HG03175 (cell line): ENCODE results near the gene HSPB6.

Experiments
- ATAC-seq: cut with Tn5 transposase; IDR thresholded peaks from one replicate; pipeline ENCODE4 v1.9.1; 2021; ENCODE audit warnings: mild to moderate bottlenecking, moderate library complexity; ENCODE audit not compliant: unreplicated experiment

HSPB6 gene

GRCh38 chr19:35767288-35768081 lies 10.7 kb upstream of the HSPB6 start:
- ATAC-seq, result no peak

DNA sequence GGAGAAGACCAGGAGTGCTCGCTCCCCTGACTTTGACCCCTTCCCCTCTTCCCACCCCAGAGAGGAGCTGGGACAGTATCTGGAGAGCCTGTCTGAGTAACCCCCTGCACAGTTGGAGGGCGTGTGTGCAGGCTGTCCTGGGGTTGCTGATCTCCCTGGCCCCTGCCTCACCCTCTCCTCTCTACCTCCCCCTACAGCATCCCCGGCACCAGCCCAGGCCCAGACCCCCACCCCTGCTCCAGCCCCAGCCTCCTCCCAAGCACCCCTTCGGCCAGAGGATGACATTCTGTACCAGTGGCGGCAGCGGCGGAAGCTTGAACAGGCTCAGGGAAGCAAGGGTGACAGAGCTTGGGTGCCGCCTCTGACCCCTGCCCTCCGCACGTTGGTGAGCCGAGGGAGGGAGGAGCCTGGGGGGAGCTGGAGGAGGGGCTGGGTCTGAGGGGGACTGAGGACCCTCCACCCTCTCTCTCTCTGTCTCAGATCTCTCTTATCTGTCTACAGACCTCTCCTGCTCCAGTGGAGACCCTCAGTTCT lies 9.8 kb upstream of the HSPB6 start:
- no peak for ATAC-seq

GRCh38 chr19:35764432-35765315 lies 7.8 kb upstream of the HSPB6 start:
- no peak for ATAC-seq

- ATAC-seq, result no peak
Observed at GRCh38 chr19:35760711-35761349, 4.0 kb upstream of the HSPB6 start.

- ATAC-seq, result no peak
Observed at GRCh38 chr19:35759697-35760096, 2.9 kb upstream of the HSPB6 start.

- peak; percentile 98 for ATAC-seq
Observed at GRCh38 chr19:35757749-35758608, 1.1 kb upstream of the HSPB6 start, which contains the start of gene PROSER3. TSS of gene PROSER3 (plus strand) at chr19:35758176. CDS start at chr19:35758216, 40 bp downstream.

DNA sequence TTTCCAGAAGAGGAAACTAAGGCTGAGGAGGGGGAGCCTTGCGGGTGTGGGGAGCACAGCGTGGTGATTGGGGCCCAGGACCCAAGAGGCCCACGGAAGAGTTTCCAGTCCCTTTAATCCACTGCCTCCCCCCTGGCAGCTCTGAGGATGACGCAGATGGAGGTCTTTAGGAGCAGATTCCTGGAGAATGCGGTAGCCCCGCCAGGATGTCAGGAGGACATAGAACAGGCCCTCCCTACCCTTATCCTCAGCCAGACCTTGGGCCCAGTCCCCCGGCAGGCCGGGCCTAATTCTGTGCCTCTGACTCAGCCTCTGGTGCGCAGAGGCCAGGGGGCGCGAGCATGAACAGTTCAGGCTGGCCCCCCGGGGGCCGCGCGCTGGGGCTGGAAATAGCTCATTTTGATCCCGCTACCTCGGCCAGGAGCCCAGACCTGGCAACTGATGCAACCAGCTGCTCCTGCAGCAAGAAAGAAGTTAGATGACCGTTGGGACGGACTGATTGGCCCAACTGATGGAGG lies 461 bp upstream of the HSPB6 start:
- ATAC-seq, result peak; percentile 7

GRCh38 chr19:35755550-35756376 lies 1.1 kb downstream of the HSPB6 start:
- ATAC-seq, result no peak

DNA sequence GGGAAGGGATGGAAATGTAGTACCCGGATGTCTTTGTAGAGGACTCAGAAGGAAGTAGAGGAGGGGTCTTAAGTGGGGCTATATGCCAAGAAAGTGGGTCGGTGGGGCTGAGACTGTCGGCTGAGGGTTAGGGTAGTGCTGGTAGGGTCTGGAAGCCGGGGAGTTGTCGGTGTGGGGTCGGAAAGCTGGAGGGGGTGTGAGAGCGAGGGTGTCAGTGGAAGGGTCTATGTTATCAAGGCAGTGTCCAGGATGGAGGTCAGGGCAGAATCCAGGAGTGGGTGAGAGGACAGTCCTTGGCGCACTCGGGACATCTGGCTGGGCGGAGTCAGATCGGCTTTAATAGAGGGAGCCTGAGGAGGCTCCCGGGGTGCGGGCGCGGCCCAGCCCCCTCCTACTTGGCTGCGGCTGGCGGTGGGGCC lies 1.7 kb downstream of the HSPB6 start:
- no peak for ATAC-seq

DNA sequence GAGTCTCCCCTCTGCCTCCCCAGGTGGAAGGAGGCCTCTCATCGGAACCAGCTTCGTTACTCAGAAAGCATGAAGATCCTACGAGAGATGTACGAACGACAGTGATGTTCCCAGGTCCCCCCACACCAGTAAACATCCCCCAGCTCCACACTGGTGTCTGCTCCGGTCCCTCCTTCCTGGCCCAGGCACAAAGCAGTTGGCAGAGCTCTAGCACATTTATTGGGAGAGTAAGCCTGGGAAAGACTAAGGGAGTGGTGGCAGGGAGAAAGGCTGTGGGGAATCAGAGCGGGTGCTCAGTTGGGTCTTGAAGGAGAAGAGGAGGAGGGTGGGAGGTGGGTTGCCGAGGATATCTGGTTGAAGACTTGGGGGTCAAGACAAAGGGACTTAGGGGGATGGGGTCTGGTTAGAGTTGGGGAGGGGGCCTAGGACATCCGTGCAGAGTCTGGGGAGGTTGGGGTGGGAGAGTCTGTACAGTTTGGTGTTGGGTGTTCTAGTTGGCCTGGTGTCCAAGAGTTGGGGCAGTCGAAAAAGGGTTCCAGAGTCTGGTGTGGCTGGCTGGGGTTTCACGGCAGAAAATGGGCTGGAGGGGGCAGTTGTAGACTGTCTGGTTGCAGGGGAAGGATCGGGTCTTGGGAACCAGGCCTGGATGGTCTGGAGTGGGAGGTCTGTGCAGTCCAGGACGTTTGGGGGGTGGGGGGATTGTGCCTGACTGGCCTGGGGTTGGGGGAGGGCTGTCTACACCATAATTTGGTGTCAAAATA lies 2.3 kb downstream of the HSPB6 start:
- ATAC-seq, result no peak

DNA sequence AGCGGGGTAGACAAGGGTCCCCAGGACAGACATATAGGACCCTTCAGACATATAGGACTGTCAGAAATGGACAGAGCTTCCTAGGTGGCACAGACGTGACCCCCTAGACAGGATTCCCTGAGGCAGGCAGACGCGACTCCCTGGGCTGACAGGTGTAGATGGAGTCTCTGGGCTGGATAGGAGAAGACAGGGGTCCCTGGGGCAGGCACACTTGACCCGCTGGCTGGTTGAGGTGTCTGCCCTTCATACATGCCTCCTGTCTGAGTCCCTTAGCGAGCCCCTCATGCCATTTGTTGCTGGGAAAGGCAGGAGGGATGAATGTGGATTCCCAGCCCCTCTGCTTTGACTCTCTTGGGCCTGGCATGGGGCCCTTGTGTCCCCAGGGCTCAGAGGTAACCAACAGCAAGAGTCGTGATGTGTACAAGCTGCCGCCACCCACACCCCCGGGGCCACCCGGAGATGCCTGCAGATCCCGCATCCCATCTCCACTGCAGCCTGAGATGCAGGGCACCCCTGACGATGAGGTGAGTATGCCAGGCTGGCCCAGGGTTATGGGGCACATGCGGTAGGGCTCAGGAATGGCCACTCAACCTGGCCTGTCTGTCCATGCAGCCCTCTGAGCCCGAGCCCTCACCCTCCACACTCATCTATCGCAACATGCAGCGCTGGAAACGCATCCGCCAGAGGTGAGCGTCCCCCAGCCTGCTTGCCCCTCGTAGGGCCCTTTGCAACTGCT lies 3.0 kb downstream of the HSPB6 start:
- ATAC-seq, result no peak

GRCh38 chr19:35752746-35753350 lies 4.0 kb downstream of the HSPB6 start:
- ATAC-seq, result no peak

- no peak for ATAC-seq
Observed at GRCh38 chr19:35751839-35752745, 4.7 kb downstream of the HSPB6 start.

- ATAC-seq, result no peak
Observed at GRCh38 chr19:35750167-35750566, 6.7 kb downstream of the HSPB6 start.

GRCh38 chr19:35748106-35749020 lies 8.5 kb downstream of the HSPB6 start, which contains the start of gene LIN37:
TSS of gene LIN37 (plus strand) at chr19:35748576. CDS start at chr19:35748725, 149 bp downstream.
- ATAC-seq, result peak; percentile 72
